Measurements from ENCODE around the gene COL5A1. TPM values are rescaled to one million over a fixed set of nuclear protein-coding genes. Genes with fewer than 3 reads are reported as not detected.
"Not testable (repeated sequence)": the region's sequence is repeated elsewhere in the genome, so short reads cannot be mapped to it uniquely, and the experiment has no call there.

COL5A1 gene
- total RNA-seq, 1 donor from 2014 or later, result 19.8 TPM

- DNase-seq (ENCODE audit: low spot score, unreplicated experiment), result no peak
- H3K4me1 Mint-ChIP-seq (ENCODE audit: low read depth), result peaks cover 8% of the 10 kb centered on the region
Measured at GRCh38 chr9:134643222-134643671, 1.6 kb downstream of the COL5A1 start.

DNA sequence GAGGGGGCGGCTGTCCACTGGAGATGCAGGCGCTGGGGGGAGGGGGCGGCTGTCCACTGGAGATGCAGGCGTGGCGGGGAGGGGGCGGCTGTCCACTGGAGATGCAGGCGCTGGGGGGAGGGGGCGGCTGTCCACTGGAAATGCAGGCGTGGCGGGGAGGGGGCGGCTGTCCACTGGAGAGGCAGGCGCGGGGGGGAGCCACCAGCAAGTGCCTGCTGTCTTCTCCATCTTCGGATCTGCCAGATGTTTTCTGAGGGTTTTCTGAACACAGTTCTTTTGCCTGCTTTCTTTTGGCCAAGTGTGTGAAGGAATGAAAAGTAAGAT lies 2.8 kb downstream of the COL5A1 start:
- DNase-seq (ENCODE audit: low spot score, unreplicated experiment); H3K27ac Mint-ChIP-seq; H3K9me3 Mint-ChIP-seq (ENCODE audit: low read depth); H3K36me3 Mint-ChIP-seq (ENCODE audit: insufficient read depth); H3K4me1 Mint-ChIP-seq (ENCODE audit: low read depth); H3K4me3 Mint-ChIP-seq (ENCODE audit: low read depth): not testable (repeated sequence)
- H3K27me3 Mint-ChIP-seq, result peaks cover 39% of the 10 kb centered on the region

More at GRCh38 chr9:134643222-134643671, 1.6 kb downstream of the COL5A1 start:
- Mint-ChIP-seq H3K9me3 (ENCODE audit: low read depth) (no peaks in the 10 kb centered on the region), H3K4me3 (ENCODE audit: low read depth) (peak overlapping the region; percentile 68), H3K27me3 (peaks cover 48% of the 10 kb centered on the region), H3K36me3 (ENCODE audit: insufficient read depth) (no peaks in the 10 kb centered on the region), H3K27ac (no peak overlapping the region)
- TF ChIP-seq CTCF (IDR thresholded peaks at IDR 0.05; ENCODE audit: unreplicated experiment), result no peak

DNA sequence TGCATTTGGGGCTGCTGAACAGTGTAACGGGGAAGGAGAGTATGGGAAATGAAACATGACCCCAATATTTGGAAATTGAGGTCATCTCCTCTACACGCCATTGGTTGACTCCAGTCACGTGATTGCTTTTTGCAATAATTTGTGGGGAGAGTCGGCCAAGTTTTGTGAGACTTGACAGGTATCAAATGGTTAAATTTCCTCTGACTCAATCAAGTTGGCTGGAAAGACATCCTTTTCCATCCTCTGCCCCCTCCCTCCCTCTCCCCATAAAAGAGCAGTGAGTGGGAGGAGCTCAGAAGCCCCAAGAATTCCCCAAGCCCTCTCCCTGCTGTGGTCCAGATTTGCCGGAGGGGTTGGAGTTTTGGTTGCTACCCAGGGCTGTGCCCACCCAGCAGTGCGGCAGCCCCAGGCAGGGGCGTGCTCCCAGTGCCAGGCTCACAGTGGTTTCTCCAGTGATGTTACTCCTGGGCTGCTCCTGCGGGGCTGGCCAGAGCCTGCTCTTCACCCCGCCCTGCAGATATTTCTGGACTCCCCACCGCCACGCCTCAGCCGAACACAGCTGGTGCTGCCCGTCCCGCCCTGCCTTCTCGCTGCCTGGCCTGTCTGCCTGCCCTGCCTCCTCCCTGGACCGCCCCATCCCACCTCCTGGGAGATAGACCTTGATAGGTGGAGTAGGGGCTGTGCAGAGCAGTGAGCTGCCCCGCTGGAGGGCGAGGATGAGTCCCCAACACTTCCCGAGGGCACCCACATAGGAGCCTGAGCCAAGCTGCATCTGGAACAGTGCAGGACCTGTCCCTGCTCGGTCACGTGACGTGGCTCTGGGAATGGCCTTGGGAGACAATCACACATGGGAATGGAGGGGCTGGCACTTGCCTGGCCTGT lies 3.4 kb downstream of the COL5A1 start:
- peaks cover 8% of the 10 kb centered on the region for H3K4me1 Mint-ChIP-seq (ENCODE audit: low read depth)
- no peak overlapping the region for H3K27ac Mint-ChIP-seq
- H3K36me3 Mint-ChIP-seq (ENCODE audit: insufficient read depth), result no peaks in the 10 kb centered on the region
- H3K27me3 Mint-ChIP-seq, result peaks cover 34% of the 10 kb centered on the region
- TF ChIP-seq CTCF (IDR thresholded peaks at IDR 0.05; ENCODE audit: unreplicated experiment), result no peak
- H3K9me3 Mint-ChIP-seq (ENCODE audit: low read depth), result no peaks in the 10 kb centered on the region
- DNase-seq (ENCODE audit: low spot score, unreplicated experiment), result no peak
- no peak overlapping the region for H3K4me3 Mint-ChIP-seq (ENCODE audit: low read depth)

GRCh38 chr9:134645607-134646365 lies 4.2 kb downstream of the COL5A1 start:
- peaks cover 28% of the 10 kb centered on the region for H3K27me3 Mint-ChIP-seq
- no peaks in the 10 kb centered on the region for H3K9me3 Mint-ChIP-seq (ENCODE audit: low read depth)
- no peaks in the 10 kb centered on the region for H3K36me3 Mint-ChIP-seq (ENCODE audit: insufficient read depth)
- H3K27ac Mint-ChIP-seq, result no peak overlapping the region
- no peak overlapping the region for H3K4me3 Mint-ChIP-seq (ENCODE audit: low read depth)
- no peak for TF ChIP-seq CTCF (IDR thresholded peaks at IDR 0.05; ENCODE audit: unreplicated experiment)
- H3K4me1 Mint-ChIP-seq (ENCODE audit: low read depth), result peaks cover 8% of the 10 kb centered on the region
- DNase-seq (ENCODE audit: low spot score, unreplicated experiment), result no peak

- no peak for DNase-seq (ENCODE audit: low spot score, unreplicated experiment)
- peaks cover 7% of the 10 kb centered on the region for H3K4me1 Mint-ChIP-seq (ENCODE audit: low read depth)
- peaks cover 1% of the 10 kb centered on the region for H3K36me3 Mint-ChIP-seq (ENCODE audit: insufficient read depth)
- no peak overlapping the region for H3K4me3 Mint-ChIP-seq (ENCODE audit: low read depth)
- no peak overlapping the region for H3K27ac Mint-ChIP-seq
- H3K27me3 Mint-ChIP-seq, result peaks cover 27% of the 10 kb centered on the region
- TF ChIP-seq CTCF (IDR thresholded peaks at IDR 0.05; ENCODE audit: unreplicated experiment), result no peak
- H3K9me3 Mint-ChIP-seq (ENCODE audit: low read depth), result no peaks in the 10 kb centered on the region
Measured at GRCh38 chr9:134647359-134648080, 5.9 kb downstream of the COL5A1 start.
